BJ (cell line): ENCODE measurements around the gene ZGRF1. TPM values are rescaled to one million over a fixed set of nuclear protein-coding genes. Genes with fewer than 3 reads are reported as not detected.

Experiments
- CTCF ChIA-PET: fragments of 350-600 bp; formaldehyde crosslinking; extraction: SDS; loops from one replicate; lab custom pipeline; 2021; ENCODE audit warnings: antibody characterized with exemption, inconsistent platforms; lab: Yijun Ruan, JAX
- POLR2A ChIA-PET: fragments of 300-600 bp; sonication (Branson Sonifier 250); formaldehyde crosslinking; extraction: SDS; loops from one replicate; lab custom pipeline; 2021; ENCODE audit warnings: antibody characterized with exemption; lab: Charles Lee
- DNase-seq: peaks from one replicate; pipeline ENCODE4 v3.0.0-alpha.2; 2011; ENCODE audit warnings: low read depth
- H3K27me3 ChIP-seq: 2 replicates; pipeline ENCODE4 v1.6.0; 2011; ENCODE audit warnings: low read length; ENCODE audit not compliant: control insufficient read depth, insufficient read depth
- H3K36me3 ChIP-seq: 2 replicates; pipeline ENCODE4 v1.5.1; 2011; ENCODE audit warnings: low read length; ENCODE audit not compliant: control insufficient read depth, insufficient read depth
- H3K4me3 ChIP-seq: 2 replicates; pipeline ENCODE4 v1.5.1; 2011; ENCODE audit warnings: low read depth, mild to moderate bottlenecking, control low read depth, low read length
- polyA plus RNA-seq: library from polyadenylated mRNA; depleted of rRNA; stranded (reverse); fragments of >200 nt; gene quantifications from 2 replicates; pipeline ENCODE4 v1.2.3, GENCODE V29; 2011
- TF ChIP-seq, protein P1 (sequence below): IDR thresholded peaks from 2 replicates; pipeline ENCODE4 v1.5.1; 2011; ENCODE audit warnings: low read depth, mild to moderate bottlenecking, control low read depth, inconsistent platforms, low read length, moderate library complexity; ENCODE audit not compliant: insufficient read depth

ZGRF1 gene
- polyA plus RNA-seq, 1 experiment: 1.4 TPM

DNA sequence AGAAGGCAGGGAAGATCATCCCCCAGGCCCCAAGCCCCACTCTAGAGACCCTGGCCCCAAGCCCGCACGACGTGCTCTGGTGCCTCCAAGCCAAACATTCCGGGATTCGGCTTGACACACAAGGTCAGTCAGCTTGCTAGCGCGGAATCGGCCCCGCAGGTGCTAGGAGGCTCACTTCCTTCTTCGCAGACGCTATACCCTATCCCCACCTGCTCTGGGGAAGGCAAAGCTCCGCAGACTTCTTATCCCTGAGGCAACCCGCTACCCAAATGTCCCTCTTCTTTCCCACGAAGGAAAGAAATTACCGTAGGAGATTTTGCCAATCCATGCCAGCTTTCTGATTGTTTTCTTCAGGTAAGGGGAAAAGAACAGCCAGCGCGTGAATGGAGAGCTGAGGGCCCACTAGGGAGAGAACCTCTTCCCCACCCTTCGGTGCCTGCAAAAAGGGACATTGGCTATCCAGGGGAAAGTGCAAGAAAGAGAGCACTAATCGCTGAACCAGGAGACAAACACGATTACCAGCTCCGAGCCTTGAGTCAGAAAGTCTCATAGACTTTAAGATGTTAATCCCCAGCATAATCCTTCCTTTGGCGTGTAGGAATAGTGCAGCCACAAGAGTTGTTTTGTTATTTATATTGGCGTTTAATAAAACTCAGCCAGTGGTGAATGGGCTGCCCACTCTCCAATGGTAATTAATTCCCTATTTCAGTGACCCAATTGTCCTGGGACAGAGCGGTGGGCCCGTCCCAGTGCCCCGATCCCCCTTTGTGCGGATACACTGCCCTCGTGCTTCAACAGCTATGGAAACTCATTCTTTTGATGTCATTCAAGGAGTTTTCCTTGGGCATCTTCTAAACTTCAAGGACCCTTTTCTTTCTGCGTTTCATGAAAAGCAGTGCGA is 115.3 kb downstream of the ZGRF1 start:
- ChIA-PET POLR2A (no interaction called here), CTCF (interaction anchor here (0.6 to 1.5 kb wide), 4 partner anchors 10 to 83 kb away, joined by 3 to 4 read pairs (median 4); no protein-coding TSS in a partner anchor)
- TF ChIP-seq, protein P1, sequence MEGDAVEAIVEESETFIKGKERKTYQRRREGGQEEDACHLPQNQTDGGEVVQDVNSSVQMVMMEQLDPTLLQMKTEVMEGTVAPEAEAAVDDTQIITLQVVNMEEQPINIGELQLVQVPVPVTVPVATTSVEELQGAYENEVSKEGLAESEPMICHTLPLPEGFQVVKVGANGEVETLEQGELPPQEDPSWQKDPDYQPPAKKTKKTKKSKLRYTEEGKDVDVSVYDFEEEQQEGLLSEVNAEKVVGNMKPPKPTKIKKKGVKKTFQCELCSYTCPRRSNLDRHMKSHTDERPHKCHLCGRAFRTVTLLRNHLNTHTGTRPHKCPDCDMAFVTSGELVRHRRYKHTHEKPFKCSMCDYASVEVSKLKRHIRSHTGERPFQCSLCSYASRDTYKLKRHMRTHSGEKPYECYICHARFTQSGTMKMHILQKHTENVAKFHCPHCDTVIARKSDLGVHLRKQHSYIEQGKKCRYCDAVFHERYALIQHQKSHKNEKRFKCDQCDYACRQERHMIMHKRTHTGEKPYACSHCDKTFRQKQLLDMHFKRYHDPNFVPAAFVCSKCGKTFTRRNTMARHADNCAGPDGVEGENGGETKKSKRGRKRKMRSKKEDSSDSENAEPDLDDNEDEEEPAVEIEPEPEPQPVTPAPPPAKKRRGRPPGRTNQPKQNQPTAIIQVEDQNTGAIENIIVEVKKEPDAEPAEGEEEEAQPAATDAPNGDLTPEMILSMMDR: no peak
- Histone ChIP-seq H3K36me3 (no peaks in the 10 kb centered on the region), H3K27me3 (peaks cover 53% of the 10 kb centered on the region), H3K4me3 (no peak overlapping the region)
- no peak for DNase-seq

DNA sequence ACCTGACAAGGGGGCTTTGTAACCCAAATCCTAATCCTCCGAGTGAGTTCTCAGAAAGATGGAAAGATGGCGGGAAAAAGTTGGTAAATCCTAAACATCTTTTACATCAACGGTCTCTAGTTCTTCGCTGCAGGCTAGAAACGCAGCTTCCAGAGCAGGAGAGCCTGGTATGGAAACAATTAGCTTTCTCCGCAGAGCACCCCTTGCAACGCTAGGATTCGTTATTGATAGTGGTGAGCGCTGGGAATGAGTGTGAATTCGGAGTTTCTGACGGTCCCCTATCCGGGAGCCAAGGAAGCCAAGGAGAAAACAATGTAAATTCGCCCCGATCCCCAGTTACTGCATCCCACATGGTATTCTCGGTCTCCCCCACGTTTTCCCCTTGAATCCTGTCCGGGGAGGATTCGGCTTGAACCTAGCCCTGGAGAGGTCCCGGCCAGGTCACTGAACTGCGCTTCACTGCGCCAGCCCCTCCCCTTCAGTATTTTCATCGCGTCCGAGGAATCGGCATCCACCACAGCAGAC is 116.0 kb downstream of the ZGRF1 start:
- Histone ChIP-seq H3K27me3 (peaks cover 56% of the 10 kb centered on the region), H3K36me3 (no peaks in the 10 kb centered on the region), H3K4me3 (no peak overlapping the region)
- POLR2A ChIA-PET: no interaction called here
- TF ChIP-seq, protein P1: no peak
- no peak for DNase-seq
- CTCF ChIA-PET: interaction anchor here (0.6 to 1.4 kb wide), 2 partner anchors 9 to 84 kb away, joined by 3 to 4 read pairs; no protein-coding TSS in a partner anchor

DNA sequence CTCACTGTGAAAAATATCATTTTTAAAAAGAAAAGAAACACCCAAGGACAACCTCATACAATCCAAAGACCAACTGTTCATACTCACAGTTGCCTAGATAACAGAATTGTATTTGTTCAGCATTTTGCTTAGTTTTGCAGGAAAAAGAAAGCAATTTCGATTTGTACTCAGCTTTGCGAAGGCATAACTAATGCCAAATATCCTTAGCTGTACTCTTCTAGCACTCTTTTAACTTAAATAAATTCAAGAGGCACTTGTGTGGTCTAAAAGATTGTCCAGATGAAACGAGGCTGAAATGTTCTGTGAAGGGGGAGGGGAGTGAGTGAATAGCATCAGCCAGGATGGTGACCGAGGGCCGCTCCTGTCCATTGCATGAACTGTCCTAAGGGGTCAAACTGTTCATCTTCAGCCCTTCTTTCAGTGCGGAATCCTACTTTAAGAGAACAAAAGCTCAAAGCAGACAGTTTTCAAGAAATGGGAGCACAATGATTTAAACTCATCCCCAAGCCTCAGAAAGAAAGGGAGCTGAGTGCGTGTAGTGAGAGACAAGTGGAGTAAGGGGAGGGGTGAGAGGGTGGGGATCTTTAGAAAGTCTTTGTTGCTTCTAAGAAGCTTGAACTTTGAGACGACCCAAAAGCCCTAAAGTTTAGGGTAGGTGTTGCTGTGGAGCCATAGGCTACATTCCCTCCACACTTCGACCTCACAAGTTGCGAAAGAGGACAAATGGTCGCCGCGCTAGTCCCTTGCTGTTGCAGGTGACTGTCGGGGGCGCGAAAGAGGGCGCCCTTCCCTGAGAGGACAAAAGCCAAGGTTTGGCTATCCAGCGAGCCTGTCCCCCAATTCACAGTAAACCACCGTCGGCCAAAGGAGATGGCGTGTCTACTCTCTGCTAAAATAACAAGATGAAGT is 116.8 kb downstream of the ZGRF1 start:
- Histone ChIP-seq H3K36me3 (no peaks in the 10 kb centered on the region), H3K4me3 (no peak overlapping the region), H3K27me3 (peaks cover 60% of the 10 kb centered on the region)
- ChIA-PET CTCF (interaction anchor here (0.6 kb wide), 1 partner anchor 9 kb away, joined by 4 read pairs; no protein-coding TSS in a partner anchor), POLR2A (no interaction called here)
- no peak for DNase-seq
- TF ChIP-seq, protein P1: no peak

DNA sequence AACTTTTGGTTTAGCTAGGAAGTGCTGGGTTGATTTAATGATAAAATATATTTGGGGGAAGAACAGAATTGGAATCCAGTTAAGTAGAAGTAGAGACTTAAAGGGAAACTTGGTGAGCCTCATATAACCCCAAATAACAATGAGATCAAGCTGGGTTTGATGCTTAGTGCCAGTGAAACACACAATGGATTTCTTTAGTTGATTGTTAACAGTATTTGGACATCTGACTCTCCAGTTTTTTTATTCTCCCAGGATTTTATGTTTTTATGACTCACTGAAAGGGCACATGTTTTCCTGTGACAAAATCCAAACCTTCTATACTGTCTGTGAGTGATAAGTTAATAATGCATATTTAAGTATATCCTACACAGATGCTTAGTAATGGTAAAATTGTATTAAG is 118.0 kb downstream of the ZGRF1 start:
- no peaks in the 10 kb centered on the region for H3K36me3 ChIP-seq
- H3K4me3 ChIP-seq: no peak overlapping the region
- CTCF ChIA-PET: interaction anchor here (1.2 kb wide), 1 partner anchor 14 kb away, joined by 3 read pairs; no protein-coding TSS in a partner anchor
- peaks cover 66% of the 10 kb centered on the region for H3K27me3 ChIP-seq
- DNase-seq: no peak
- POLR2A ChIA-PET: no interaction called here
- TF ChIP-seq, protein P1: no peak
